Pancreas (tissue), 10 donors: Measurements from ENCODE around the gene IGF2. TPM values are rescaled to one million over a fixed set of nuclear protein-coding genes. Genes with fewer than 3 reads are reported as not detected.

Experiments
- ATAC-seq, 4 donors: fragments of 200-7000 bp; cut with Tn5 transposase; one replicate each; pipeline versions ENCODE4 v1.8.0 to v1.9.1; 2020; ENCODE audit warnings: mild to moderate bottlenecking in 4 of 4, moderate library complexity in 4 of 4
- DNase-seq, 6 donors: peaks; one replicate each; pipeline ENCODE4 v3.0.0-alpha.2; 2020
- FAIRE-seq: peaks from 2 replicates; lab custom pipeline; 2012; peaks lifted over from hg19 to GRCh38; lab: Jason Lieb, UNC
- H3K27ac ChIP-seq, 4 donors: fragments of 200-600 bp; sonication (generic); 1 replicate in 3 of 4; 2 replicates in 1 of 4; pipeline versions ENCODE4 v1.5.0 to v1.8.0; 2020
- H3K27me3 ChIP-seq, 4 donors: fragments of 200-600 bp; one replicate each; pipeline ENCODE4 v1.8.0; 2021
- H3K36me3 ChIP-seq, 3 donors: fragments of 200-600 bp; sonication (generic) in 1 of 3; one replicate each; pipeline versions ENCODE4 v1.5.0 to v1.8.0; 2020 to 2021
- H3K4me1 ChIP-seq, 3 donors: fragments of 200-600 bp; one replicate each; pipeline ENCODE4 v1.8.0; 2021
- H3K4me3 ChIP-seq, 4 donors: fragments of 200-600 bp; sonication (generic) in 2 of 4; one replicate each; pipeline versions ENCODE4 v1.5.0 to v1.8.0; 2020 to 2021
- H3K9me3 ChIP-seq, 4 donors: fragments of 200-600 bp; one replicate each; pipeline ENCODE4 v1.8.0; 2021
- CTCF ChIP-seq, 4 donors: fragments of 200-600 bp; sonication (generic) in 3 of 4; IDR thresholded peaks; one replicate each; pipeline versions ENCODE4 v1.5.0 to v1.8.0; 2021; ENCODE audit warnings: antibody characterized with exemption in 4 of 4
- WGBS, 2 donors: extraction: QIAGEN DNeasy Blood & Tissue Kit; methylation state at CpG; one replicate each; pipeline ENCODE4 v1.1.7; 2013; 5-methylcytosine and 5-hydroxymethylcytosine counted together
- intact Hi-C, 3 donors: fragments of 100-400 bp; cut with DNase I; formaldehyde crosslinking; loops; one replicate each; pipeline versions ENCODE4 v1.11.1 to v1.14.2; 2022
- polyA plus RNA-seq, 2 donors: library from polyadenylated mRNA; stranded (reverse); fragments of 200-250 nt; gene quantifications; one replicate each; pipeline ENCODE4 v1.2.3, GENCODE V29; 2013
- total RNA-seq, 6 donors: library from RNA; stranded (reverse); fragmentation: NEBNext Ultra II Directional in 4 of 6; extraction: Animal tissue kit (Norgen Biotek cat#: 25700) in 4 of 6; gene quantifications; one replicate each; pipeline versions ENCODE4 v1.2.1 to v1.2.4, GENCODE V29; 2021 to 2023
- donor health status: healthy with polysubstance abuse.
- donor health status: DM: no; HTN: no; CAD: no; lungs with moderate emphysema.
- donor health status: DM: no; HTN: no; CAD: no.
- donor health status: control.
- donor health status: control.
- donor health status: Bipolar disorder and iron deficiency.
- donor health status: DM: yes; HTN: yes; CAD: no.
- donor health status: DM: no; HTN: no; CAD: no.
- donor health status: DM: no; HTN: no; CAD: no.
- donor health status: DM: yes; HTN: yes; CAD: no.

IGF2 gene
- total and polyA plus RNA-seq, 8 donors, result 6.0 to 99.9 (median 21.5) TPM

GRCh38 chr11:2176389-2176900 is 37.3 kb upstream of the IGF2 start:
- Histone ChIP-seq H3K9me3 (no peaks in the 10 kb centered on the region), H3K4me1 (no peaks in the 10 kb centered on the region), H3K36me3 (no peaks in the 10 kb centered on the region), H3K4me3 (no peak overlapping the region), H3K27ac (no peak overlapping the region), H3K27me3 (no peaks in the 10 kb centered on the region)
- FAIRE-seq, result no peak
- ATAC-seq, result no peak
- intact Hi-C loops, result no loop called here
- no peak for TF ChIP-seq CTCF (IDR thresholded peaks at IDR 0.05)
- no peak for DNase-seq
- WGBS, 2 donors, result 73 to 87% methylated on average over 14 of the region's 14 CpGs

GRCh38 chr11:2175659-2176058 is 36.5 kb upstream of the IGF2 start:
- no peak for FAIRE-seq
- Histone ChIP-seq H3K36me3 (no peaks in the 10 kb centered on the region), H3K4me3 (no peak overlapping the region), H3K27ac (no peak overlapping the region), H3K4me1 (no peaks in the 10 kb centered on the region), H3K27me3 (no peaks in the 10 kb centered on the region), H3K9me3 (no peaks in the 10 kb centered on the region)
- peak; percentile 58 to 80 (median 76) for ATAC-seq
- WGBS, 2 donors, result 27 to 38% methylated on average over 13 of the region's 13 CpGs
- peak in 3 of 6 donors; percentile 54 to 73 (median 60) for DNase-seq
- no peak for TF ChIP-seq CTCF (IDR thresholded peaks at IDR 0.05)
- intact Hi-C loops, result no loop called here

- H3K27me3 ChIP-seq, result no peaks in the 10 kb centered on the region
- no peak for ATAC-seq
- DNase-seq, result no peak
- no peak overlapping the region for H3K4me3 ChIP-seq
- 75 to 80% methylated on average over 11 of the region's 11 CpGs for WGBS, 2 donors
- no peaks in the 10 kb centered on the region for H3K4me1 ChIP-seq
- H3K36me3 ChIP-seq, result no peaks in the 10 kb centered on the region
- intact Hi-C loops, result no loop called here
- FAIRE-seq, result no peak
- H3K9me3 ChIP-seq, result no peaks in the 10 kb centered on the region
- no peak overlapping the region for H3K27ac ChIP-seq
- no peak for TF ChIP-seq CTCF (IDR thresholded peaks at IDR 0.05)
These were observed 35.2 kb upstream of the IGF2 start for GRCh38 chr11:2174361-2174760.

- 52 to 70% methylated on average over 11 of the region's 11 CpGs for WGBS, 2 donors
- Histone ChIP-seq H3K4me1 (no peaks in the 10 kb centered on the region), H3K4me3 (no peak overlapping the region), H3K27ac (no peak overlapping the region), H3K36me3 (no peaks in the 10 kb centered on the region), H3K9me3 (no peaks in the 10 kb centered on the region), H3K27me3 (no peaks in the 10 kb centered on the region)
- DNase-seq, result no peak
- no peak for ATAC-seq
- no peak for FAIRE-seq
- TF ChIP-seq CTCF (IDR thresholded peaks at IDR 0.05), result no peak
- intact Hi-C loops, result no loop called here
These were observed 34.6 kb upstream of the IGF2 start for GRCh38 chr11:2173761-2174160.

- intact Hi-C loops, result no loop called here
- WGBS, 2 donors, result 75 to 85% methylated on average over 16 of the region's 16 CpGs
- no peaks in the 10 kb centered on the region for H3K9me3 ChIP-seq
- no peaks in the 10 kb centered on the region for H3K27me3 ChIP-seq
- no peaks in the 10 kb centered on the region for H3K36me3 ChIP-seq
- ATAC-seq (no peak), DNase-seq (no peak), FAIRE-seq (no peak)
- H3K4me3 ChIP-seq, result no peak overlapping the region
- no peak overlapping the region for H3K27ac ChIP-seq
- no peaks in the 10 kb centered on the region for H3K4me1 ChIP-seq
- no peak for TF ChIP-seq CTCF (IDR thresholded peaks at IDR 0.05)
These were observed 34.0 kb upstream of the IGF2 start for GRCh38 chr11:2173150-2173693.
